ENCODE results near the gene ZNF345.

ZNF345 gene

GRCh38 chr19:36849701-36850558 is 746 bp upstream of the ZNF345 start:
- Histone ChIP-seq H3K9ac (ENCODE audit: low read depth, low read length) (peak overlapping the region; percentile 89), H3K4me1 (ENCODE audit: control insufficient read depth, insufficient read depth, low read length) (peaks cover 5% of the 10 kb centered on the region), H3K27me3 (ENCODE audit: control insufficient read depth, insufficient read depth, low read length) (no peaks in the 10 kb centered on the region), H3K36me3 (ENCODE audit: insufficient read depth, low read length) (peaks cover 11% of the 10 kb centered on the region), H3K4me3 (ENCODE audit: low read length) (peak overlapping the region; percentile 99), H3K9me3 (replicated peaks; ENCODE audit: low read length) (no peaks in the 10 kb centered on the region), H3K4me2 (ENCODE audit: low read length) (peak overlapping the region; percentile 98)

GRCh38 chr19:36851898-36852297 is 1.2 kb downstream of the ZNF345 start:
- H3K36me3 ChIP-seq (ENCODE audit: insufficient read depth, low read length) = peaks cover 17% of the 10 kb centered on the region
- H3K4me3 ChIP-seq (ENCODE audit: low read length) = peak overlapping the region; percentile 99
- H3K4me1 ChIP-seq (ENCODE audit: control insufficient read depth, insufficient read depth, low read length) = peaks cover 5% of the 10 kb centered on the region
- peaks cover 3% of the 10 kb centered on the region for H3K9me3 ChIP-seq (replicated peaks; ENCODE audit: low read length)
- peak overlapping the region; percentile 89 for H3K9ac ChIP-seq (ENCODE audit: low read depth, low read length)
- H3K27me3 ChIP-seq (ENCODE audit: control insufficient read depth, insufficient read depth, low read length) = no peaks in the 10 kb centered on the region
- H3K4me2 ChIP-seq (ENCODE audit: low read length) = peak overlapping the region; percentile 98

GRCh38 chr19:36876993-36877938 is 26.6 kb downstream of the ZNF345 start:
- Histone ChIP-seq H3K27me3 (ENCODE audit: control insufficient read depth, insufficient read depth, low read length) (no peaks in the 10 kb centered on the region), H3K4me3 (ENCODE audit: low read length) (no peak overlapping the region), H3K4me1 (ENCODE audit: control insufficient read depth, insufficient read depth, low read length) (no peaks in the 10 kb centered on the region), H3K4me2 (ENCODE audit: low read length) (no peak overlapping the region), H3K9ac (ENCODE audit: low read depth, low read length) (no peak overlapping the region), H3K9me3 (replicated peaks; ENCODE audit: low read length) (peaks cover 48% of the 10 kb centered on the region), H3K36me3 (ENCODE audit: insufficient read depth, low read length) (peaks cover 24% of the 10 kb centered on the region)

- H3K36me3 ChIP-seq (ENCODE audit: insufficient read depth, low read length) = peaks cover 59% of the 10 kb centered on the region
- H3K4me3 ChIP-seq (ENCODE audit: low read length) = no peak overlapping the region
- peaks cover 85% of the 10 kb centered on the region for H3K9me3 ChIP-seq (replicated peaks; ENCODE audit: low read length)
- H3K4me1 ChIP-seq (ENCODE audit: control insufficient read depth, insufficient read depth, low read length) = no peaks in the 10 kb centered on the region
- no peak overlapping the region for H3K9ac ChIP-seq (ENCODE audit: low read depth, low read length)
- no peak overlapping the region for H3K4me2 ChIP-seq (ENCODE audit: low read length)
- no peaks in the 10 kb centered on the region for H3K27me3 ChIP-seq (ENCODE audit: control insufficient read depth, insufficient read depth, low read length)
Measured at GRCh38 chr19:36891768-36892357, 41.2 kb downstream of the ZNF345 start.

GRCh38 chr19:36894849-36895383 is 44.2 kb downstream of the ZNF345 start:
- Histone ChIP-seq H3K36me3 (ENCODE audit: insufficient read depth, low read length) (peaks cover 57% of the 10 kb centered on the region), H3K4me1 (ENCODE audit: control insufficient read depth, insufficient read depth, low read length) (no peaks in the 10 kb centered on the region), H3K4me3 (ENCODE audit: low read length) (no peak overlapping the region), H3K27me3 (ENCODE audit: control insufficient read depth, insufficient read depth, low read length) (no peaks in the 10 kb centered on the region), H3K9ac (ENCODE audit: low read depth, low read length) (no peak overlapping the region), H3K4me2 (ENCODE audit: low read length) (no peak overlapping the region), H3K9me3 (replicated peaks; ENCODE audit: low read length) (peaks cover 75% of the 10 kb centered on the region)

GRCh38 chr19:36898422-36898821 is 47.7 kb downstream of the ZNF345 start:
- Histone ChIP-seq H3K4me3 (ENCODE audit: low read length) (no peak overlapping the region), H3K27me3 (ENCODE audit: control insufficient read depth, insufficient read depth, low read length) (no peaks in the 10 kb centered on the region), H3K4me2 (ENCODE audit: low read length) (no peak overlapping the region), H3K9ac (ENCODE audit: low read depth, low read length) (no peak overlapping the region), H3K9me3 (replicated peaks; ENCODE audit: low read length) (peaks cover 48% of the 10 kb centered on the region), H3K4me1 (ENCODE audit: control insufficient read depth, insufficient read depth, low read length) (no peaks in the 10 kb centered on the region), H3K36me3 (ENCODE audit: insufficient read depth, low read length) (peaks cover 42% of the 10 kb centered on the region)

- peak within 1 kb of the TSS; percentile 93 for H3K4me3 ChIP-seq (ENCODE audit: low read length)
- peaks cover 44% of the 10 kb centered on the region for H3K36me3 ChIP-seq (ENCODE audit: insufficient read depth, low read length)
- peaks cover 4% of the 10 kb centered on the region for H3K4me1 ChIP-seq (ENCODE audit: control insufficient read depth, insufficient read depth, low read length)
- no peaks in the 10 kb centered on the region for H3K27me3 ChIP-seq (ENCODE audit: control insufficient read depth, insufficient read depth, low read length)
- peak within 1 kb of the TSS; percentile 98 for H3K9ac ChIP-seq (ENCODE audit: low read depth, low read length)
- H3K4me2 ChIP-seq (ENCODE audit: low read length) = peak within 1 kb of the TSS; percentile 81
- H3K9me3 ChIP-seq (replicated peaks; ENCODE audit: low read length) = no peaks in the 10 kb centered on the region
Measured at GRCh38 chr19:36915992-36916830, 65.5 kb downstream of the ZNF345 start, which contains the start of the genes ZNF568 and ZNF829. TSS of gene ZNF568 (plus strand) at chr19:36916332. CDS start at chr19:36922771, 6,439 bp downstream. TSS of gene ZNF829 (minus strand) at chr19:36916291. CDS start at chr19:36915167, 1,124 bp downstream.

GRCh38 chr19:36916991-36917390 is 66.3 kb downstream of the ZNF345 start:
- H3K4me1 ChIP-seq (ENCODE audit: control insufficient read depth, insufficient read depth, low read length) = peaks cover 4% of the 10 kb centered on the region
- H3K36me3 ChIP-seq (ENCODE audit: insufficient read depth, low read length) = peaks cover 43% of the 10 kb centered on the region
- peak overlapping the region; percentile 93 for H3K4me3 ChIP-seq (ENCODE audit: low read length)
- no peaks in the 10 kb centered on the region for H3K9me3 ChIP-seq (replicated peaks; ENCODE audit: low read length)
- peak overlapping the region; percentile 81 for H3K4me2 ChIP-seq (ENCODE audit: low read length)
- no peaks in the 10 kb centered on the region for H3K27me3 ChIP-seq (ENCODE audit: control insufficient read depth, insufficient read depth, low read length)
- peak overlapping the region; percentile 98 for H3K9ac ChIP-seq (ENCODE audit: low read depth, low read length)

GRCh38 chr19:36918090-36918489 is 67.4 kb downstream of the ZNF345 start:
- Histone ChIP-seq H3K9me3 (replicated peaks; ENCODE audit: low read length) (no peaks in the 10 kb centered on the region), H3K27me3 (ENCODE audit: control insufficient read depth, insufficient read depth, low read length) (no peaks in the 10 kb centered on the region), H3K4me2 (ENCODE audit: low read length) (no peak overlapping the region), H3K4me1 (ENCODE audit: control insufficient read depth, insufficient read depth, low read length) (peaks cover 4% of the 10 kb centered on the region), H3K9ac (ENCODE audit: low read depth, low read length) (no peak overlapping the region), H3K4me3 (ENCODE audit: low read length) (no peak overlapping the region), H3K36me3 (ENCODE audit: insufficient read depth, low read length) (peaks cover 41% of the 10 kb centered on the region)
